ENCODE measurements around the gene SYNE3.

SYNE3 gene, protein sequence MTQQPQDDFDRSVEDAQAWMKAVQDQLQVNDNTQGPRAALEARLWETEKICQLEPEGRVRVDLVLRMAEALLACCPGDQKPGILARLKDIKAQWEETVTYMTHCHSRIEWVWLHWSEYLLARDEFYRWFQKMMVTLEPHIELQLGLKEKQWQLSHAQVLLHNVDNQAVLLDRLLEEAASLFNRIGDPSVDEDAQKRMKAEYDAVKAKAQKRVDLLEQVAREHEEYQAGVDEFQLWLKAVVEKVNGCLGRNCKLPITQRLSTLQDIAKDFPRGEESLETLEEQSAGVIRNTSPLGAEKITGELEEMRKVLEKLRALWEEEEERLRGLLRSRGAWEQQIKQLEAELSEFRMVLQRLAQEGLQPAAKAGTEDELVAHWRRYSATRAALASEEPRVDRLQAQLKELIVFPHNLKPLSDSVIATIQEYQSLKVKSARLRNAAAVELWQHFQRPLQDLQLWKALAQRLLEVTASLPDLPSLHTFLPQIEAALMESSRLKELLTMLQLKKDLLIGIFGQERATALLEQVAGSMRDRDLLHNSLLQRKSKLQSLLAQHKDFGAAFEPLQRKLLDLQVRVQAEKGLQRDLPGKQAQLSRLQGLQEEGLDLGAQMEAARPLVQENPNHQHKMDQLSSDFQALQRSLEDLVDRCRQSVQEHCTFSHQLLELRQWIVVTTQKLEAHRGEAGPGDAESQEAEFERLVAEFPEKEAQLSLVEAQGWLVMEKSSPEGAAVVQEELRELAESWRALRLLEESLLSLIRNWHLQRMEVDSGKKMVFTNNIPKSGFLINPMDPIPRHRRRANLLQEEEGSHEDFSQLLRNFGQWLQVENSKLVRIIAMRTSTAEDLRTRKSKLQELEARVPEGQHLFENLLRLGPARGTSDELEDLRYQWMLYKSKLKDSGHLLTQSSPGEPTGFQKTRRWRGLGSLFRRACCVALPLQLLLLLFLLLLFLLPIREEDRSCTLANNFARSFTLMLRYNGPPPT

DNA sequence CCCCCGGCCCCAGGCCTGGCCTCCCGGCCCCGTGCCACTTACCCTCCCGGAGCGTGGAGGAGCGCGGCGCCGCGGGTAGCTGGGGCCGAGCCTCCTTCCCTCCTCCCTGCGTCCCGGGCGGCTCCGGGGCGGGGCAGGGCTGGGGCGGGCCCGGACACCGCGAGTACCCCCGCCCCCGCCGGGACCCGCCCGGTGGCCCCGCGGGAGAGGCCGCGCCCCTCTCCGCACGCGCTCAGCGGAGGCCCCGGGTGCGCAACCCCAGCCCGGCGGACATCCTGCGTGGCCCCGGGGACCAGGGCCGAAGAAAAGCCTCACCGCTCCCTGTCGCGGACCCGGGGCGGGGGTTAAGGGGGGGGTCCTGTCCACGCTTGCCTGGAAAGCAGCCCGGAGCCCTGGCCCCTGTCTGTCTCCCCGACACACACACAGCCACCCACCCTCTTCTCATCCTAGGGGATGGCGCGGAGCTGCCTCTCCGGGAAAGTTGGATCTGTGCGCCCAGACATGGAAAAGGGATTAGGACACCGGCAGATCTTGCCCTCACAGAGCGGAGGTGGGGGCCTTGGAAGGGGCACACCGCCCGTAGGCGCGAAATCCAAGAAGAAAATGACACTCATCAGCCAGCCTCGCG is at the start of gene SYNE3:
TSS of gene SYNE3 (minus strand) at position 97 of the 628 bp plus-strand sequence. CDS start 40,829 bp downstream, outside the sequence.
- DNase-seq, result peak; percentile 66

DNA sequence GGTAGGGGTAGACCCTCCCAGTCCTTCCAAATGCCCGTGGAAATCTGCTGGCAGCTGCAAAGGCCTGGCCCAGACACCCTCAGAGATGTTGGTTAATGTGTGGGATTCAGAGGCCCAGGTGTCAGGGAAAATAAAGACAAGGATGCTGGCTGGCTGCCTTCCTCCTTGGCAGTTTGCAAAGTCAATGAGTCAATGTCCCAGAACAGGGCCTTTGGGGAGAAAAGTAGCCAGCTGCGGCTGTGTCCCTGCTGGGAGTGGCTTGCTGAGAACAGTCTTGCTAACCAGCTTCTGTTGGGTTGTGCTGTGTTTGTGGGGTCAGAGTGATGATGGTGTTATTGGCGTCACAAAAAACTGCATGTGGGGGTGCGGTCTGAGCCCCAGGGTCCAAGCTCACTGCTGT is 47.6 kb upstream of the SYNE3 start:
- DNase-seq, result no peak

DNA sequence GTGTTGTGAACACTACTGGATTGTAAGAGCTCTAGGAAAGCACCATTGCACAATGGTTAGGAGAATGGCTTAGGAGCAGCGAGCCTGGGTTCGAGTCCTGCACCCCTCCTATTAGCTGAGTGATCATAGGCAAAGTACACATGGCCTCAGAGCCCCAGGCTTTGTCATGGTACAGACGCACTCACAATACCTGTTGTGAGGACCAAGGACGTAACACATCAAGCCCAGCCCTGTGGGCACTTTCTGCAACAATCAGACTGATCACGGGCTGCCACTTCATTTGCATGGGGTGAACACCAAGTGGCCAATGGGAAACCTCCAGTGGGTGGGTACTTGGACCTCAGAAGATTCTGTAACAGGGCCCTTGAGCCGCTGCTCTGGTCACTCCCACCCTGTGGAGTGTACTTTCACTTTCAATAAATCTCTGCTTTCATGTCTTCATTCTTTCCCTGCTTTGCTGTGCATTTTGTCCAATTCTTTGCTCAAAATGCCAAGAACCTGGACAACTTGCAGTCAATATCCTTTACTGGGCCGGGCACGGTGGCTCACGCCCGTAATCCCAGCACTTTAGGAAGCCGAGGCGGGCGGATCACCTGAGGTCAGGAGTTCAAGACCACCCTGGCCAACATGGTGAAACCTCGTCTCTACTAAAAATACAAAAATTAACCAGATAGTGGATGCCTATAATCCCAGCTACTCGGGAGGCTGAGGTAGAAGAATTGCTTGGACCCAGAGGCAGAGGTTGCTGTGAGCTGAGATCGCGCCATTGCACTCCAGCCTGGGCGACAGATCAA is 46.6 kb upstream of the SYNE3 start:
- DNase-seq, result no peak

DNA sequence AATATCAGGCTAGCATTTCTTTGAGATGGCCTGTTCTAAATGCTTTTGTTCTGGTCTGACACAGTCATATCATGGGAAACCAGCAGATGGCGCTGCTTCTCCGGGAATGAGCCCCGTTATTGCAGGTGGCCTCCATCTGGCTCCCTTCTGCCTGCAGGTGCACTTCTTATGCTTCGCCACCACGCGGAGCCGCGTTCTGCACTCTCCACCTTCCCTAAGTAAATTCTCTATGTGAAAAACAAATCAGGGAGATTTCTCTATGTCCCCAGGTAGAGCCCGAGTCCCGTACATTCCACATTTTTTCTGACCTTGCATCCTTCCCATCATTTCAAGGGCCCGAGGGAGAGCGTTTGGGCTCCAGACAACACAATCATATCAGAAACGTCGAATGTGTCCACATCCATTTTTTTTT is 44.6 kb upstream of the SYNE3 start:
- DNase-seq, result peak; percentile 95

DNA sequence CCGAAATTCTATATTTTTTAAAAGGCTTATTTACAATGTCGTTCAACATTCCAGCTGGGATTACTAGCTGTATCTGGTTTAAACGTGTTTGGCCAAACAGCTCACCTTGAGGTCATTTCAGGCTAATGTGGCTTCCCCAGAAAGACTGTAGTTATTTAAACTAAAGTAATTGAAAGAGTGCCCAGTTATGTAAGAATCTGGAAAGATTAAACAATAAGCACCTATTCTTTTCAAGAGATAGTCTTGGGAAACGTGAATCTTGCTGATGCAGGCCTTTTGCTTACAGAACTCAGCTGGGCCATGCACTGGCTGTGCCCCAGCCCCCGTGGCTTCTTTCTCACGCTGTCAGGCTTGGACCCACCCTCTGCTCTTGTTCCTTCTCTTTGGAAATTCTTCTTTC is 42.8 kb upstream of the SYNE3 start:
- DNase-seq, result no peak

DNA sequence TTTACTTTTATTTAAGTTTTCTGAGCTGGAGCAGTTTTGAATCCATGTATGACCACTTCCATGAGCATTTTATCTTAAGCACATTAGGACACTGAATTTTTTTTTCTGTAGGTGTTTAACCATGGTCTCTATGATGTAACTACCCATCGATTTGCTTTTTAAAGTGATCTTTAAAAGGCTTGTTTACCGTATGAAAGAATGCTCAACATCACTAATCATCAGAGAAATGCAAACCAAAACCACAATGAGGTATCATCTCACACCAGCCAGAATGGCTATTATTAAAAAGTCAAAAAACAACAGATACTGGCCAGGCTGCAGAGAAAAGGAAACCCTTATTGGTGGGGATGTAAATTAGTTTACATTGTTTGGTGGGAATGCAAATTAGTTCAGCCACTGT is 41.4 kb upstream of the SYNE3 start:
- no peak for DNase-seq

DNA sequence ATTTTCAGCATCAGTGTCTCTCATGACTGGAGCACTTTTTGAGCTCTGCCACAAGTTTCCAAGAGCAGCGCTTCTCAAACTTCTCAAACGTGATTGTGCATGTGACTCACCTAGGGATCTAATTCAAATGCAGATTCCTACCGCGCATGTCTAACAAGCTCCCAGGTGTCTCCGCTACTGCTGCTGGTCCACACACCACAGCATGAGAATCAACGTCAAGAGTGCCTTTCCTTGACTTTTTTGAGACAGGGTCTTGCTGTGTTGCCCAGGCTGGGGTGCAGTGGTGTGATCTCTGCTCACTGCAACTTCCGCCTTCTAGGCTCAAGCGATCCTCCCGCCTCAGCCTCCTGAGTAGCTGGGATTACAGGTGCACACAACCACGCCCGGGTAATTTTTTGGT is 40.8 kb upstream of the SYNE3 start:
- no peak for DNase-seq

DNA sequence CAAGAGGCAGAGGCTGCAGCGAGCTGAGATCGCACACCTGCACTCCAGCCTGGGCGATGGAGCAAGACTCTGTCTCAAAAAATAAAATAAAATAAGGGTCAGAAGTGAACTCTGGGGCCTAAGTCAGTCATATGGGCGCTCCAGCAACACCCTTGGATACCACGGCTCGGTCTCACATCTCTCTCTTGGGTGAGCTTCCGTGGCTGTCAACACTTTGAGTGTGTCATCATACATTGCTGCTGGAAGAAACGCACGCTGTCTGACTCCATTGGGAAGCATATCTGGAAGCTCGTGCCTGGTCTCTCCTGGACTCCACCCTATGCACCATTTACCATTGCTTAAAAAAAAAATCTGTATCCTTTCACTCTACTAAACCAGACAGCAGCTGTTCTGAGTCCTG is 38.6 kb upstream of the SYNE3 start:
- no peak for DNase-seq

DNA sequence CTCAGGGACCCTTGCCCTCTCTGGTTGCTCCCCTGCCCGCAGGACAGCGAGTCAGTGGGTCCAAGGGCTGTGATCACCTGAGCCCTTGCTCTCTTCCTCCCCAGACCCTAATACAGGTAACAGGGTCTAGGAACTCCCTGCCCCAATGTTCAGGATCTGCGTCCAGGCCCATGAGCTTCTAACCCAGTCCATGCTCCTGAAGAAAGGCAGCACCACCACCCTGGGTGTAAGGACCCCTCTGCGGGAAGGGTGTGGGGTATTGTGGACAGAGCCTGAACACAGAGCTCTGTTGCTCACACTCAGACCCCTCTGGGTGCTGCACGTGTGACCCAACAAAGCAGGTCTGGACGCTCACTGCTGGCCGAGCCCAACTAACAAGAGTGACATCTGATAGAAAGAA is 36.7 kb upstream of the SYNE3 start:
- DNase-seq, result no peak

DNA sequence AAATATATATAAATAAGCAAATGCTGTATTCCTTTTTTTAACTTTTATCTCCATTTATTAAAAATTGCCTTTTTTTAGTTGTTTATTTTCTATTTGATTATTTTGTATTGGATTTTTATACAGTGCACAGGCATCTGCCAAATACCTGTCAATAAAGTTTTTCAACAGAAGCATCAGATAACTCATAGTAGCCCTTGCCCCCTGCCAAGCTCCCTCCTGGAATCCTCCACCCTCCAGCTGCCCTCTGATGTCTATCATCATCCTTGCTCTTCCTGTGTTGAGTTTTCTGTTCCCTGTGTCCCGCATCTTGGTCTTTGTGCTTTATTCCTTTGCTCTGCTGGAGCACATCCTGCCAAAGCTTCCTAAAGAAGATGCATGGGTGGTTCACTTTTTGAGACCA is 35.0 kb upstream of the SYNE3 start:
- no peak for DNase-seq

DNA sequence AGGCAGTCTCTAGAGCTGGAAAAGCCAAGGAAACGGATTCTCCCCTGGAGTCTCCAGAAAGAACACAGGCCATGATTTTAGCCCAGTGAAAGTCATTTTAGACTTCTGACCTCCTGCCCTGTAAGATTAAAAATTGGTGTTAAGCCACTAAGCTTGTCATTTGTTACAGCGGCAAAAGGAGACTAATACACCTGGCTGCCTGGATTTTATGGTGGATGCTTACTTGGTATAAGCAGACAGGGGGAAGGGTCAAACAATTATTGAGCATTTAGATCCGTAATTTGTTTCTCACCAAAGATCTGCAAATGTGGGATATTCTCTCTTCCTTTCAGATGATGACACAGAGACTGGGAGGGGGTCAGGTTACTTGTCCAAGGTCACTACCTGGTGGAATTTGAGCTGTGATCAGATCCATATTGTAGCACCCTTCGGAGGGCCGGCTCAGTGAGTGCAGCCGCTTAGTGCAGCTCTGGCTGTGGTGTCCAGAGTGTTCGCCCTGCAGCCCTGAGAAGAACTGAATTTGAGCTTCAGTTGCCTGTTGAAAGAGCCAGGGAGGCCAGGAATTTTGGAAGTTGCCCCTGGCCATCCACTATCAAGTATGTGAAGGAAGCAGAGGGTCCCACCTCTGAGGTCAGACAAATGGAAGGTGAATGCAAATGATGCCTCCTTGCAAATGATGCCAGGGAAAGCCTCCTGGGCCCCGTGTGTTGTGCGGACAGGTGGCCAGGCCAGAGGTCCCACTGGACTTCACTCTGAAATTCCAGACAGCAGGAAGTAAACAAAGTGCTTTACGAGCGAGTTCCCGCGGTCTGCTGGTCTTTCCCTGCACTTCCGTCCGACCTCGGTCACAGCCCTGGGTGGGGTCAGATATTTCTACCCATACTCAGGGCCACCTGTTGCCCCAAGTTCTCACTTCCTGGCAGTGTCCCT is 33.5 kb upstream of the SYNE3 start:
- DNase-seq, result peak; percentile 68

DNA sequence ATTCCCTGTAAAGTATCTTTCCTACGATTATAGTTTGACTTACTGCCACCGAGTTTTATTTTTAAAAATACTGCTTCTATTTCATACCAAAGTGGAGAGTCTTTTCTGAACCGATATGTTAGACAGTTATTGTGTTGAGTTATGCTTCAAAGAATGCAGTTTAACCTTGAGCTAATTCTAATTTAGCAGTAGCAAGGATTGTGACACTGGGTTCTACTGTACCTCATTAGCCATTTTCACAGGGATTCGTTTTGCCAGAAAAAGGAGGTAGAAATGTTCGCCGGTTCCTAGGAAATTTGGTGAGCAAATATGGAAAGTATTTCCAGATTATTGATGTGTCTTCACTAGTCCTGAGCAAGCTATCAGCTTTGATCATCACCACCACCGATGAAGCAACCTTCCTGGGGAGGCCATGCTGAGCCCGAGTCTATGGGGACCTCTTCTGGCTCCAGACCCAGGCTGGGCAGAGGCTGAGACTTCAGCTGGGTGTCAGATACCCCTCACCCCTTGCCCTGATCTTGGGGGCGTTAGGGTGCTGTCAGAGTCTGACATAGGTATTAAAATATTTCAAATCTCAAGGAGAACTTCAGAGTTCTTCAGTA is 32.0 kb upstream of the SYNE3 start:
- no peak for DNase-seq

DNA sequence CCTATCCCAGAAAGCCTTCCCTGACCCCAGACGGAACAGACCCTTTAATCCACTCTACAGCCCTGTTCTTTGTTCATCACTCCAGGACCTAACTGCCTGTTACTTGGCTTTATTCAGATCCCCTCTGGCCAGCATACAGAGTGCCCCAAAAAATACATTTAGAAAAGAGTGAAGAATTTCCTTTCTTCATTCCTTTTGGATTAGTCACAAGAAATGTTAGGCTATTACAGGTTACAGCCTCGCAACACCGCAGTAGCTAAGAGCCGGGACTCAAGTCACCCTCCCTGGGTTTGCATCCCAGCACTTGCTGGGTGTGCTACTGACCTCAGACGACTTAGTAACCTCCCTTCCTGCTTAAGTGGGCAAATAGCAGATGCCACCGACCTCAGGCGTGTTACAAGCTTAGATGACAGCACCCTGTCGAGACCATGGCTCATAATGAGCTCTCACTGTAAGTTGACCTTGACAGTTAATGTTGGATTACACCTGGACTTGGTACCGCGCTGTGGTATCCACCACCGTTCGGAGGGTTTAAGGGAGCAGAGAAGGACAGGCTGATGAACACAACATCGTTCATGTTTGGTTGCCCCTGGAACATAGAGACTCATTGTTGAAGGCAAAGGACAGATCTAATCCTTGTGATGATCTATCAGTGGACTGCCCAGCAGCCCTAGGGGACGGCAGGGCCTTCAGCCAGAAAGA is 31.3 kb upstream of the SYNE3 start:
- peak; percentile 88 for DNase-seq

DNA sequence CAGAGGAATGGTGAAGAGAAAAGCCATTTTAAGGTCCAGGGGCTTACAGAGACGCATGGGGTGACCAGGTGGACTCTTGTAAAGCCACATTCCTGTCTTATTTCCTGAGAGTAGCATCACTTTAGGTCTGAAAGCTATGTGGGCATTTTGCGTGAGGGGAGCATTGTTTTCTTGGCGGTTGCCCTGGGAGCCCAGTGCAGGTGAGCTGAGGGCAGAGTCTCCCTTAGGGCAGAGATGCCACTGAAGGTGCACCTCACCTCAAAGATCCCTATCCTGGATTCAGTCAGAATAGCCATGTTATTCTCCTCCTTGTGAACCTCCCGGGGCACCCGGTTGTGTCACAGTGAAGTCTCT is 30.8 kb upstream of the SYNE3 start:
- DNase-seq, result peak; percentile 85

DNA sequence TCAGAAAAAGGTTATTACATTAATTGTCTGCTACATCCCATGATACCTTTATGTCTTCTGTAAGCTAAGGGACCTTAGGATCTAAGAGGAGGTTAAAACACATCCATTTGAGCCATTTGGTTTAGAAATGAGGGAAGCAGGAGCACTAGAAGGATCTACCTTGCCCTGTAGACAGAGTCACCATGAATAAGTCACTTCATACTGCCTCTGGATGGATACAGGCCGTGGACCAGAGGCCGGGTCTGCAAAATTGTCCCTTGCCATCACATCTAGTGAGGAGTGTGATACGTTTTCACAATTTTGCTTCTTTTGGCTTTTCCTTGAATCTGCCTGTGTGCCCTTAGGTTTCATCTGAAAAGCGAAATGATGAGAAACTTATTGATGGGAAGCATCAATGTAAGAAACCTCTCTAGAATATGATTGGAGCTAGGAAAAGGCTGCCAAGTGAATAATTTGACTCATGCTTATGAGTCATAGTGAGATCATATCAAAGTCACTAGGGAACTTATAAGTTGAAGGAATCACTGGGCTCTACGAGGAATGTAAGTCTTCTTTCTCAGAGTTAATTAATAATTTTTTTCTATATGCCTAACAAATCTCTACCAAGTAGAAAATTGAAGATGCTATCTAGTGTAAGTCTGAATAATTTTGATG is 29.2 kb upstream of the SYNE3 start:
- DNase-seq, result no peak

DNA sequence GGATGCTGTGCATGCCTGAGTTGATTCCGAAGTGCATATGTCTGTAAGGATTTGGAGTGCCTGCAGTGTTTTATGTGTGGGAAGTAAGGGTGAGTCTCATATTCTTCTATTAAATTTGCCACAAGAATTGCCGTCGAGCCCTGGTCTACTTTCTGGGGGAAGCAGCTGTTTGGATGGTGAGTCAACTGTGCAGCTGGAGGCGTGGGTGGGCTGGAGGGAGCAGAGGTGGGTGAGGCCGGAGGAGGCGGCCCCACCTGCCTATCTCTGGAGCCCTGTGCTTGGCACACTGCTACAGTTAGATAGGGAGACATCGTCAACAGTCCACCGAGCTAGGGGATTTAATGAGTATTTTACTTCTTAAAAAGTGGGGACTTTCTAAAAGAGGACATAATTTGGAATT is 28.1 kb upstream of the SYNE3 start:
- no peak for DNase-seq

DNA sequence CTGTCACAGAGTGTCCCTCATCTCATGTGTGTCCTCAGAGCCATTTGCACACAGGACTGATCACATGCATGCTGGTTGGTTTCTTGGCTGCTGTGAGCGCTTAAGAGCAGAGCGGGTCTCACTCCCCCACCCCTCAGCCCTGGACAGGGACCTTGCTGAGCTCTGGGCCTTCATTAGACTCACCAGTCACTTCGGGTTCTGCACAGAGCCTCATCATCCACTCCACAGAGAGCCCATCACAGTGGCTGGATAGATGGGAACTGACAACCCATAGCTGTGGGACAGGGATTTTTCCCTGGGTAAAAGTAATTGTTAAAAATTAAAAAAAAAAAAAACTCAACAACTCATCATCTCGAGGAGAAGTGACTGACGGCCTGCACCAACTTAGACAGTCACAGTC is 26.6 kb upstream of the SYNE3 start:
- DNase-seq, result no peak

DNA sequence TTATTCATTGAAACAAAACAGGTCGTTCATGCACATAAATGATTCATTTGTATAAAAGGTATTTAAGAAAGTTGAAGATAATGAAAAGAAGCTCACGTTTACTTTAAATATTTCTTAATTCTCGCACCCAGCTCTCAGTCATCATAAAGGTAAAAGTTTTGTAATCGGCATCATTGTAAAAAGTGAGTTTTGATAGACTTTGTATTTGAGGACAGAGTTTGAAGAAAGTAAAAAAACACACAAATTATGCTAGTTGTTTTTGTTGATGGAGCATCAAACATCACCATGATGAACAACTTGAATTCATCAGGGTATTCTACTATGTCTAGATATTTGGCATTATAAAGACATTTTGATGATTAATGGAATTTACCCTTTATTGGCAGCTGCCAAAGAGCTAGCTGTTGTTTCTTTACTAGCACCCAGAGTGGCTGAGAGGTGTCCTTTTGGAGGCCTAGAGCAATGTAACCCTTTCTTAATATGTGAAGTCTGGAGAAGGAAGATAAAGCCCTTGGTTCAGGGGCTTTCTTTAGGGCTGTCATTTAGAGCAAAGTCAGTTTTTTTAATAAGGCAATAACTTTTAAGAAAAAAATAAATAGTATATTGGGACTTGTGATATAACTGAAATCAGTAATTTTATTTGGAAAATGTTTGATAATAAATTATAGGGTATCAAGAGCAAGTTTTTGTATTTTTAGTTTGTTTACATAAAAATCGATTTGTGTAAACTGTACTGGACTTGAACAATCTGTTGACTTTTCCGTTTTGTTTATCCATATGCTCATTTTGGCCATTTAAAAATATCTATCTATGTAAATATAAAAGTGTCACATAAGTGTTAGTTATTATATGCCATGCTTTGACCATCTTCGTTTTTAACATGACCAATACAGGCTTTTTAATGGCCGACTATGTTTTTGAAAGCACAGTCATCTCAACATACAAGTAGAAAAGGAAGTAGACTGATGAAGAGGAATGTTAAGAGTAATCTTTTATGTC is 25.8 kb upstream of the SYNE3 start:
- DNase-seq, result no peak

DNA sequence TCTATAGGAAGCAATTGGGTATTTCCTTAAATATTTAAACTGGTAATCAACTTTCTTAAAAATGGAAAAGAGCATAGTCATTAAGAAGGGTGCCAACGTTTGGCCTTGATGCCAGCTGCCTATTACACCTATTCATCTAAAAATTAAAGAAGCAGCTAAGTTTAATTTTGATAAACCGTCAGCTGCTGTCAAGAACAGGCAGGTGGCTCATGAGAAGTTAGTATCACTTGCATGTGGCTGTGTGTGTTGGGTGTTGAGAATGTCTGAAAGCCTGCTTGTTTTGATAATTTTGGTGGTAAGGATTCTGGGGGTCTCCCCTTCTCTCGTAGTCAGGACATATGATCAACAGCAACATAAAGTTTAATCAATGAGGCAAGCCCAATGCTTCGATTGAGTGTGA is 24.9 kb upstream of the SYNE3 start:
- DNase-seq, result no peak
